SK-N-SH (cell line): ENCODE measurements around the gene TOP3B. TPM values are rescaled to one million over a fixed set of nuclear protein-coding genes. Genes with fewer than 3 reads are reported as not detected.
"Not testable (repeated sequence)": the region's sequence is repeated elsewhere in the genome, so short reads cannot be mapped to it uniquely, and the experiment has no call there.

Source experiments
- CTCF ChIA-PET: fragments of 300-600, 350-600 bp; formaldehyde crosslinking; extraction: SDS; loops from one replicate; lab custom pipeline; 2021; lab: Yijun Ruan, JAX
- POLR2A ChIA-PET: fragments of 350-600 bp; sonication (Branson Sonifier 250); formaldehyde crosslinking; extraction: SDS; loops from one replicate; lab custom pipeline; 2020; ENCODE audit warnings: antibody characterized with exemption, inconsistent platforms; lab: Yijun Ruan, JAX
- DNase-seq: peaks from one replicate; pipeline ENCODE4 v3.0.0; 2012
- H2AFZ ChIP-seq: fragments of 200-600 bp; sonication (generic); 2 replicates; pipeline ENCODE4 v1.8.1; 2016; ENCODE audit warnings: antibody characterized with exemption, mild to moderate bottlenecking, low read depth
- H3F3A ChIP-seq: fragments of 200-600 bp; sonication (generic); replicated peaks from 2 replicates; pipeline ENCODE3; 2016; ENCODE audit warnings: antibody characterized with exemption, mild to moderate bottlenecking; ENCODE audit not compliant: insufficient read depth
- H3K27ac ChIP-seq, 2 experiments: fragments of 200-500 bp in 1 of 2; fragments of 200-600 bp in 1 of 2; sonication (Bioruptor generic) in 1 of 2; sonication (generic), shearing (Covaris generic) in 1 of 2; 2 replicates each; pipeline versions ENCODE4 v1.5.1 to v1.6.1; 2014 to 2016; ENCODE audit warnings: low read depth in 2 of 2, inconsistent platforms in 1 of 2, low read length in 1 of 2, mild to moderate bottlenecking in 1 of 2, mixed read lengths in 1 of 2
- H3K27me3 ChIP-seq: fragments of 200-600 bp; sonication (generic), shearing (Covaris generic); 2 replicates; pipeline ENCODE4 v1.6.1; 2016; ENCODE audit warnings: mixed run types; ENCODE audit not compliant: insufficient read depth
- H3K36me3 ChIP-seq, 2 experiments: fragments of 200-500 bp in 1 of 2; fragments of 200-600 bp in 1 of 2; sonication (Bioruptor generic) in 1 of 2; sonication (generic) in 1 of 2; replicated peaks in 1 of 2; 2 replicates each; pipeline versions ENCODE3 to v1.5.1; 2014 to 2016; ENCODE audit warnings: low read length in 1 of 2, mild to moderate bottlenecking in 1 of 2; ENCODE audit not compliant: insufficient read depth in 2 of 2, control insufficient read depth in 1 of 2
- H3K4me1 ChIP-seq, 2 experiments: fragments of 200-500 bp in 1 of 2; fragments of 200-600 bp in 1 of 2; sonication (Bioruptor generic) in 1 of 2; sonication (generic), shearing (Covaris generic) in 1 of 2; 2 replicates each; pipeline versions ENCODE4 v1.5.1 to v1.6.1; 2014 to 2016; ENCODE audit warnings: low read depth in 1 of 2, low read length in 1 of 2, mixed run types in 1 of 2; ENCODE audit not compliant: insufficient read depth in 2 of 2, control insufficient read depth in 1 of 2
- H3K4me2 ChIP-seq: fragments of 200-600 bp; sonication (generic), shearing (Covaris generic); 2 replicates; pipeline ENCODE4 v1.6.1; 2017; ENCODE audit warnings: mixed run types
- H3K4me3 ChIP-seq, 2 experiments: fragments of 200-500 bp in 1 of 2; fragments of 200-600 bp in 1 of 2; sonication (Bioruptor generic) in 1 of 2; sonication (generic), shearing (Covaris generic) in 1 of 2; 2 replicates each; pipeline versions ENCODE4 v1.5.1 to v1.8.1; 2014 to 2016; ENCODE audit warnings: low read depth in 2 of 2, inconsistent platforms in 1 of 2, low read length in 1 of 2, mild to moderate bottlenecking in 1 of 2, mixed read lengths in 1 of 2, moderate library complexity in 1 of 2
- H3K79me2 ChIP-seq: fragments of 200-600 bp; sonication (generic); 2 replicates; pipeline ENCODE4 v1.8.1; 2017; ENCODE audit warnings: mild to moderate bottlenecking; ENCODE audit not compliant: insufficient read depth
- H3K9ac ChIP-seq: fragments of 200-600 bp; sonication (generic); 2 replicates; pipeline ENCODE4 v1.6.1; 2017; ENCODE audit warnings: mixed run types
- H3K9me2 ChIP-seq: fragments of 200-600 bp; sonication (generic); 2 replicates; pipeline ENCODE4 v1.6.1; 2017; ENCODE audit warnings: mixed run types
- H3K9me3 ChIP-seq: fragments of 200-600 bp; sonication (generic); 2 replicates; pipeline ENCODE4 v1.6.1; 2017; ENCODE audit warnings: mixed run types, mild to moderate bottlenecking, moderate library complexity
- H4K20me1 ChIP-seq: fragments of 200-600 bp; sonication (generic); 2 replicates; pipeline ENCODE4 v1.6.1; 2017; ENCODE audit warnings: mild to moderate bottlenecking, mixed run types; ENCODE audit not compliant: insufficient read depth
- CHD2 ChIP-seq: fragments of 150-350 bp; IDR thresholded peaks from 2 replicates; pipeline ENCODE4 v1.6.1; 2018; ENCODE audit warnings: low read length; ENCODE audit not compliant: partially characterized antibody
- CTCF ChIP-seq: fragments of 200-600 bp; sonication (generic); IDR thresholded peaks from 2 replicates; pipeline ENCODE4 v1.6.1; 2017; ENCODE audit warnings: antibody characterized with exemption, mild to moderate bottlenecking, moderate library complexity
- ELF1 ChIP-seq: IDR thresholded peaks from 2 replicates; pipeline ENCODE4 v1.4.0; 2012
- EZH2phosphoT487 ChIP-seq: fragments of 200-600 bp; sonication (generic); IDR thresholded peaks from 2 replicates; pipeline ENCODE4 v1.6.1; 2017; ENCODE audit warnings: low read depth, mixed run types, mild to moderate bottlenecking, antibody characterized with exemption, moderate library complexity, borderline replicate concordance
- FOSL2 ChIP-seq: IDR thresholded peaks from 2 replicates; pipeline ENCODE4 v1.4.0; 2012; ENCODE audit warnings: low read depth, mild to moderate bottlenecking, moderate library complexity, borderline replicate concordance
- FOXJ3 ChIP-seq: sonication (generic); formaldehyde crosslinking; IDR thresholded peaks from 2 replicates; pipeline ENCODE4 v1.5.1; 2020; ENCODE audit warnings: mild to moderate bottlenecking, missing genetic modification reagents
- MEF2A ChIP-seq: IDR thresholded peaks from 2 replicates; pipeline ENCODE4 v1.4.0; 2012; ENCODE audit warnings: low read depth, borderline replicate concordance
- RFX5 ChIP-seq: IDR thresholded peaks from 2 replicates; pipeline ENCODE4 v1.6.1; 2012; ENCODE audit warnings: mild to moderate bottlenecking, improper control_type of control experiment, low read length
- SMC3 ChIP-seq: IDR thresholded peaks from 2 replicates; pipeline ENCODE4 v1.6.1; 2012; ENCODE audit warnings: low read depth, low read length, improper control_type of control experiment
- USF2 ChIP-seq: fragments of 150-350 bp; IDR thresholded peaks from 2 replicates; pipeline ENCODE4 v1.6.1; 2017; ENCODE audit warnings: antibody characterized with exemption, low read length, low read depth, borderline replicate concordance
- YY1 ChIP-seq: IDR thresholded peaks from 2 replicates; pipeline ENCODE4 v1.4.0; 2012; ENCODE audit warnings: low read depth, mild to moderate bottlenecking
- WGBS: methylation state at CpG from one replicate; pipeline ENCODE4 v1.1.6; 2017; ENCODE audit warnings: low lambda C conversion rate; 5-methylcytosine and 5-hydroxymethylcytosine counted together
- polyA plus RNA-seq, 3 experiments: library from polyadenylated mRNA; depleted of rRNA; stranded (reverse); fragments of >200 nt; gene quantifications; 2 replicates each; pipeline ENCODE4 v1.2.3, GENCODE V29; 2012

Gene TOP3B
- polyA plus RNA-seq, 1 of the 3 experiments (the other 2 are of a cell fraction) = 14.4 TPM

GRCh38 chr22:21940521-21940920, 42.1 kb downstream of the TOP3B start:
- TF ChIP-seq MEF2A (no peak), YY1 (no peak), USF2 (no peak), FOSL2 (no peak), CHD2 (no peak), ELF1 (no peak), SMC3 (no peak), RFX5 (no peak), FOXJ3 (CRISPR knock-in tag) (no peak), EZH2phosphoT487 (no peak), CTCF (no peak)
- no peak overlapping the region for H2AFZ ChIP-seq
- no peak for DNase-seq

GRCh38 chr22:21939935-21940334, 42.7 kb downstream of the TOP3B start:
- H3K4me2 ChIP-seq, H3K27ac ChIP-seq, H3K9ac ChIP-seq, H3K27me3 ChIP-seq, H3K4me3 ChIP-seq, H3K9me2 ChIP-seq, H3K9me3 ChIP-seq, H2AFZ ChIP-seq, H4K20me1 ChIP-seq, DNase-seq: not testable (repeated sequence)
- H3K4me1 ChIP-seq = peaks cover 23 to 49% of the 10 kb centered on the region in 2 experiments; a peak in 3 of 4 replicates
- H3K36me3 ChIP-seq = peaks cover 11 to 16% of the 10 kb centered on the region in 2 experiments
- peaks cover 33% of the 10 kb centered on the region for H3F3A ChIP-seq
- CTCF ChIA-PET = interaction anchor here (0.6 to 8.6 kb wide), 9 partner anchors 10 to 293 kb away, joined by 3 to 173 read pairs (median 15); partner anchors contain the start of gene PPM1F
- H3K79me2 ChIP-seq = peaks cover 37% of the 10 kb centered on the region; the same call in 1 of the 2 replicates
- POLR2A ChIA-PET = interaction anchor here (0.8 kb wide), 1 partner anchor 12 kb away, joined by 4 read pairs; the partner anchor contains the start of gene PPM1F
- 93% methylated on average over 5 of the region's 5 CpGs for WGBS

More at GRCh38 chr22:21940521-21940920, 42.1 kb downstream of the TOP3B start:
- 88% methylated on average over 3 of the region's 3 CpGs for WGBS
- Histone ChIP-seq H3K79me2 (peaks cover 31% of the 10 kb centered on the region; the same call in 1 of the 2 replicates), H3K9ac (no peak overlapping the region), H3K9me3 (no peaks in the 10 kb centered on the region), H3K27me3 (no peaks in the 10 kb centered on the region), H3K4me1 (peaks cover 23 to 49% of the 10 kb centered on the region in 2 experiments; a peak in 3 of 4 replicates), H3K27ac (no peak overlapping the region; a peak in 1 of 4 replicates), H3F3A (peaks cover 33% of the 10 kb centered on the region), H3K36me3 (peaks cover 10 to 17% of the 10 kb centered on the region in 2 experiments), H3K4me3 (no peak overlapping the region), H4K20me1 (no peaks in the 10 kb centered on the region), H3K4me2 (no peak overlapping the region), H3K9me2 (no peaks in the 10 kb centered on the region)
- POLR2A ChIA-PET = interaction anchor here (0.8 kb wide), 1 partner anchor 12 kb away, joined by 4 read pairs; the partner anchor contains the start of gene PPM1F
- CTCF ChIA-PET = interaction anchor here (1.0 to 8.6 kb wide), 5 partner anchors 10 to 294 kb away, joined by 3 to 173 read pairs (median 90); partner anchors contain the start of gene PPM1F
